Left cardiac atrium (tissue), 4 donors: ENCODE results near the gene RPS6KL1. TPM values are rescaled to one million over a fixed set of nuclear protein-coding genes. Genes with fewer than 3 reads are reported as not detected.

Experiments
- ATAC-seq, 2 donors: fragments of 200-7000 bp; cut with Tn5 transposase; one replicate each; pipeline ENCODE4 v1.9.1; 2020; ENCODE audit warnings: mild to moderate bottlenecking in 2 of 2, moderate library complexity in 2 of 2
- DNase-seq: peaks from one replicate; pipeline ENCODE4 v3.0.0-alpha.2; 2020
- intact Hi-C, 2 donors: fragments of 100-400 bp; cut with DNase I; formaldehyde crosslinking; loops; one replicate each; pipeline versions ENCODE4 v1.14.1 to v1.15.1; 2022 to 2023
- total RNA-seq, 2 donors: library from RNA; stranded (reverse); fragmentation: NEBNext Ultra II Directional; extraction: Animal tissue kit (Norgen Biotek cat#: 25700); gene quantifications; one replicate each; pipeline ENCODE4 v1.2.1, GENCODE V29; 2021
- donor health status: DM: no; HTN: yes; CAD: no.
- donor health status: DM: no; HTN: yes; CAD: no; lungs with severe emphysema.
- donor health status: DM: yes; HTN: yes; CAD: no.
- donor health status: Dilated cardiomyopathy.

The RPS6KL1 gene
- total RNA-seq, 2 donors from 2014 or later, result 11.9 to 15.4 TPM

DNA sequence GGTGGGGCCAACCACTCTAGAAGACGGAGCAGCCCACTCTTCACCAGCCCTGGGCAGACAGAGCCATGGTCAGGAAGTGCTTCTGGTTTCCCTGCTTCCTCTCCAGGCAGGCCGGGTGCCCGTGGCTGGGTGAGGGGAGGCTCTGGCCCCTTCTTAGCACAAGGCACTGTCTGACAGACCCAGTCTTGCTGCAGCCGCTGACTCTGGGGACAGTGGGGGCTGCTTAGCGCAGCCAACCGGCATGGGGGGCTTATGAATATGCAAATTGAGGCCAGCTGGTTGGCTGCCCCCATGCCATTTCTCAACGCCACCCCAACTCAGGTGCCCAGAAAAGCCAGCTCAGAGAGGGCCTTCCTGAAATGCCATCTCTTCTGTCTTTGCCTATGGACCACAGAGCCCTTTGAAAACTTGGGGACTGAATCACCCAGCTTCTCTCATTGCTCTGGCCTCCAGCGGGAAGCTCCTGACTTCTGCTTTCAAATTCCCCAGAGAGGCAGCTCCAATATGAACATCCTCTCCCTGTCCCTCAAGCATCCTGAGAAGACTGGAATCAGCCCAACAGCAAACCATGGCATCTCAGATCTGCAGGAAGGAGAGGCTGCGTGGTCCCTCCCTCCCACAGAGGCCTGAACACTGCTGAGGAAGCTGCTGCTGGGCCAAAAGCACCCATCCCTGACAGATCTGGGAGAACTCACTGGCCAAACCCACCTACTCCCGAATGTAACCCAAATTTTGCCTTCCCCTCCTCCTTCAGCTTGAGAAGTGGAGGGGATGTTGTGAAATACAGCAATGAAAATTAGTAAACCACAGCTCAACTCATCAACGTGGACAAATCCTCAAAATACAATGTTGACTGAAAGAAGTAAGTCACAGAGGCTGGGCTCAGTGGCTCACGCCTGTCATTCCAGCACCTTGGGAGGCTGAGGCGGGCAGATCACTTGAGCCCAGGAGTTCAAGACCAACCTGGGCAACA, 46.8 kb downstream of the RPS6KL1 start, which contains the start of gene PROX2:
TSS of gene PROX2 (minus strand) at position 205 of the 973 bp plus-strand sequence. CDS start 12,311 bp downstream, outside the sequence.
- ATAC-seq, result no peak
- DNase-seq, result no peak
- intact Hi-C loops, result no loop called here

DNA sequence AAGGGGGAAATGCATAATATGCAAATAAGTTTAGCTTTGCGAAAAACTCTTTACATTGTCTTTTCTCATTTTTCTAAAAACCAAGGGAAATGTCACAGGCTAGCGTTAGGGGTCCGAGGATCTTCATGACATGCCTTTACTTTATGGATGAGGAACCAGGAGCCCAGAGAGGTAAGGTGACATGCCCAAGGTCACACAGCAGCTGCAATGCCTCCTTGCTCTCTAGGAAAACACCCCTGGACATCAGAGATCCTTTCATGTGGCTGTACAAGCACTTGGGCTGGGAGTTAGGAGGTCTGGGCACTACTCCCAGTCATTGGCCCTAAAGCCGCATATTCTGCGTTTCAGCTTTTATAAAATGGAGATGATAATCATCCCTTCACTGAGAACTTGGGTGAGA, 47.9 kb downstream of the RPS6KL1 start:
- ATAC-seq, result no peak

DNA sequence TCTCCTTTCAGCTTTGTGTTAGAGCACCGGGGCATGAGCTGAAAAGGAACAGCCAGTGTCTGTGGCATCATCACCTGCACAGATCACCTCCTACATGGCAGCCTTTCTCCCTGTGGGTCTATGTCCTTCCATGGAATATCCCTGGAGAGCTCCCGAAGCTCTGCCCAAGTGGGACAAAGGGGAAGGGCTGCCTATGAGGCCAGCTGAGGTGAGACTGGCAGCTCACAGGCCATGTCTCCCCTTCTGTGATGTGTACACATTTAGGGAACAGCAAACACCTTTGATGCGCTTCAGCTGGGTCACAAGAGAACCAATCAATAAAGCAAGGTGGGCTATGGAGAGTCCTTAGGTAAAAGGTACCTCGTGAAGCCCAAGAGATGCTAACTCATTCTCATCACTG, 51.2 kb downstream of the RPS6KL1 start:
- ATAC-seq, result no peak
- no peak for DNase-seq
- intact Hi-C loops, result no loop called here

More for the DNA sequence above, 47.9 kb downstream of the RPS6KL1 start:
- intact Hi-C loops, result no loop called here
- DNase-seq, result no peak

DNA sequence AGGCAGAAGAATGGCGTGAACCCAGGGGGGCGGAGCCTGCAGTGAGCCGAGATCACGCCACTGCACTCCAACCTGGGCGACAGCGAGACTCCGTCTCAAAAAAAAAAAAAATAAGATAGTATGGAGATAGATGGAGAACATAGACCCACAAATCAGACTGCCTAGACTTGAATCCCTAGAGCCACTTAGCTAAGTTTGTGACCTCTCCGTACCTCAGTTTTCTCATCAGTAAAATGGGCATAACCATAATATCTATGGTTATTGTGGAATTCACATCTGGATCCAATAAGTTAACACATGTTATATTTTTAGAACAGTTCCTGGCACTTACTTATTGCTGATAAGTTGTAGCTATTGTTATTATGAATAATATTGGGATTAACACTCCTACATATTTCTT, 54.3 kb downstream of the RPS6KL1 start:
- intact Hi-C loops, result no loop called here
- ATAC-seq (no peak), DNase-seq (no peak)

DNA sequence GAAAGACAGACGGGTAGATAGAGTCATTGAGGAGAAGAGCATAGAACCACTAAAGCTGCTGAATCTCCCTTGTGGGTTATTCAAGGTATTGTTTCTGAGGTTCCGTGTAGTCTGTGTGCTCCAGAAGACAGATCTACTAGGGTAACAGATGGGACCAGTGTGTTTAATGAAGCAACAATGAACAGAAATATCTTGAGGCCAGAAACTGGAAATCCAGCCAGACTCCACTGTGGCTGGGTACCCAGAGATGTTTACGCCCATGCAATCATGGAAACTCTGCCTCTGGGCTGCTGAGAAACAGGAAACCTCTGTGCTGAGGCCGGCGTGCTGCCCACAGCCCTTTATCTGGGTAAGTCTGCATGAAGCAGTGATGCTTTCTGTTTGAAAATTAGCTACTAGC, 55.4 kb downstream of the RPS6KL1 start:
- DNase-seq (peak; percentile 77), ATAC-seq (peak; percentile 69 to 73)
- intact Hi-C loops, result no loop called here

DNA sequence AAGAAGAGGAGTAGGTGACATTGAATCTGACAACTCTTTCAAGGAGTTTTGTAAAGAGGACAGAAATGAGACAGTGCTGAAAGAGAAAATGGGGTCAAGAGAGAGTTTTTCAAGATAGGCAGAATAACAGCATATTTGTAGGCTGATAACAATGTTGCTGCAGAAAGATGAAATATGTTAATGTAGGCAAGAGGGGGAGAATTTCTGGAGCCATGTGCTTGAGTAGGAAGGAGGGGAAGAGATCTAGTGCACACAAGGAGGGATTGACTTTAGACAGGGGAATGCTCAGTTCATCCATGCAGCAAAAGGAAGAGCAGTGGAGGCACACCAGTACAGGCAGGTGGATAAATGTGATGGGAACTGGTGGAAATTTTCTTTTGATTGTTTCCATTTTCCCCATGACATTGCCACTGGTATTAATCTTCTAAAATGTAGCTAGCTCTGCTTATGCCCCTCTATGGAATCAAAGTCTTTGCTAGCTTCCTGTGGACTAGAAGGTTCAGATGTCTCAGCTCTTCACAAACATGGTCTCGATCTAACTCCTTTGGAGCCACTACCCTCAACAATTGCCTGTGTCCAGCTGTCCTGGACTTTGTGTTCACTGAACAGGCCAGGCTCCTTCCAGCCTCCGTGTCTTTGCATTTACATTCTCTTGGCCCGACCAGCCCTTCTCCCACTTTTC, 56.2 kb downstream of the RPS6KL1 start:
- intact Hi-C loops, result no loop called here
- DNase-seq (no peak), ATAC-seq (no peak)

DNA sequence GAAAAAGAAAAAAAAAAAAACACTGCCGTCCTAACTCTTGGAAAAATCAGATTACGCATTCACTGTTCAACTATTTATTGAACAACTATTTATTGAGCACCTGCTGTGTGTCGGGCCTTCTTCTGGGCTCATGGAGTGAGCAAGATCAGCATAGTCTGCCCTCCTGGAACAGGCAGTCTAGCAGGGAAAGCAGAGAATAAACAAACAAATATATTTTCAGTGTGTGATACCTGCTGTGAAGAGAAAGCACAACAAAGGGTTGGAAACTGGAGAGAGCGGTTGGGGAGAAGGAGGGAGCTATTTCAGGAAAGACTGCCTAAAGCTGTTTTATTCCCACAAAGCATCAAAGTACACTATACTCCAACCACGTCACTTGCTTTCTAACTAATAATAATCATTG, 57.9 kb downstream of the RPS6KL1 start:
- DNase-seq, result no peak
- ATAC-seq, result no peak
- intact Hi-C loops, result no loop called here

DNA sequence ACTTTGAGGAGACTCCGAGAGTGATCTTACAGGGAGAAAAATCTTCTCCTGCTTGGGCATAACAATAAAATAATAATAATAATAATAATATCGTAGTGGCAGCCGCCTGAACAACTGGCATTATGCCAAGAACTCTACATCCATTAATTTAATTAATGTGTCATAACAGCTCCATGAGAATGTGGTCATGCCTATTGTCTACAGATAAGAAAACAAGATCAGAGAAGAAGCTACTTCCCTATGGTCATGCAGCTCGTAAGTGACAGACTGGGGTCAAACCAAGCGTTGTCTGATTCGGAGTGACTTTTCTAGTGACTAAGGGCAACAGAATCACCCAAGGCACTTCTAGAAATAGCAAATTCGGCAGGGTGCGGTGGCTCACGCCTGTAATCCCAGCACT, 58.9 kb downstream of the RPS6KL1 start:
- DNase-seq, result no peak
- intact Hi-C loops, result loop anchor here in 1 of 2 donors (5.0 kb wide), 2 partner anchors 43 to 223 kb away; no protein-coding TSS in a partner anchor
- no peak for ATAC-seq

DNA sequence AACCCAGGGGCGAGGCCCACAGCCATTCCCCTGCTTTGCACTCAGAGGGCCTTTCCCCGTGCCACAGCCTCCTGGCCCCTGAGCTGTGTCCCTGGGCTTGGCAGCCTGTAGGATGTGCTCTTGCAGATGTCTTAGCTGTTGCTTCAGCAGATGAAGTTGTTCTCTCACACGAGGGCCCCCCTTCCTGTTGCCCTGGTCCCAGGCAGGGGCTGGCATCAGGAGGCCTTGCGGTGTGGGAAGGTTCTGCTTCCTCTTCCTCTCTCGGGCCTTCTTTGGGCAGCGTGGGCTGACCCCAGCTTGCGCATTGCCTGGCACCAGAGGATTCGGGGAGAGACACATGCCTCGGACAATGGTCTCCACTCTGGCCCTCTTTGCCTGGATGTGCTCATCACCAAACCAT, 59.8 kb downstream of the RPS6KL1 start:
- ATAC-seq (peak in 1 of 2 donors; percentile 20), DNase-seq (no peak)
- intact Hi-C loops, result loop anchor here in 1 of 2 donors (5.0 kb wide), 2 partner anchors 44 to 224 kb away; no protein-coding TSS in a partner anchor

DNA sequence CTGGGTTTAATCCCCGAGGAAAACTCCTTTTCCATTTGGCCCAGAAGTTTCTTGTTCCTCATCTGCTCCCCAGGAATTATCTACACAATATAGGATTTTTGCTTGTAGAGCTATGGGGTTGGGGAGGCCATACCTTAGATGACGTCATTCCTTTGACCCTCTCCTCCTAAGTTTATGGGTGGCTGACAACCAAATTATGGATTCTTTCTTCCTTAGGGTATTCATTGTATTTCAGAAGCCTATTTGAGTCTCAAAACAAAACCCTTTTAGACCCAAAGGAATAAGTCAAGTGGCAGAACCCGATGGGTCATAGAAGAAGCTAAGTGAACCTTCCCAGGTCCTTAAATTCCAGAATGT, 61.3 kb downstream of the RPS6KL1 start:
- intact Hi-C loops, result loop anchor here in 1 of 2 donors (5.0 kb wide), 2 partner anchors 46 to 226 kb away; no protein-coding TSS in a partner anchor
- DNase-seq (no peak), ATAC-seq (no peak)

DNA sequence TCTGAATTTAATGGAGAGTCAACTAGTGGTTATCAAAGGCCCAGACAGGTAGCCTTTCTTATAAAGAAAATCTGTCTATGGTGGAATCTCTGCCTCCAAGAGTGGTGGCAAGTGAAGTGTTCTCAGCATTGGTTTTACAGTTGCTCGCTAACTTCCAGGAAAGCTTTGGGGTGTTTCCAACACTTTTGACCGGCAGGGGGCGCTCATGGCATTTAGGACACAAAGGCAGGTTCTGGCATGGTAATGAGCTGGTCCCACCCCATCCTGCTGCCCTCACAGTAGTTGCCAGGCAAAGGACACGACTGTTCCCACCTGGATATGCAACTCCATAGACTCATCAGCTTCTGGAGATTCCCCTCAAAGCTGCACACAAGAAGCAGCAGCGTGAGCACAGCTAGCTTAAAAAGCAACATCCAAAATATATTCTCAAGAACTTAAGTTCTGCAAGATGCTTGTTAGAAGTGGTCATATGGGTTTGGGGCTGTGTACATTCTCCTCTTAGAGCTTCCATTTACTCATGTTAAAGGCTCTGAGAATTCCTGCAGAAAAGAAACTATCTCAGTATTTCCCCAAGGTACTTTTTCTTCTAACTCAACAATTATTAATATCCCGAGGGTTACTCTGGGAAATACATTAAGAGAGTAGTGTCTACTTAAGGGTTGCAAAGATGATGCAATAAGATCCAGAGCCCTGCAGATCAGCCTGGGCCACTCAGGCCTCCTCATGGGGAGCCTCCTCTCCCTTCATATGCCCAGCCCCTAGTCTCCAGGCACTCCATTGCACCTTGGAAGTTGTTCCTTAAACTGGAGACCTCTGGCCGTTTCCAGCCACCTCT, 61.9 kb downstream of the RPS6KL1 start:
- DNase-seq, result peak; percentile 93
- peak; percentile 81 to 82 for ATAC-seq
- intact Hi-C loops, result loop anchor here in 1 of 2 donors (5.0 kb wide), 2 partner anchors 46 to 226 kb away; no protein-coding TSS in a partner anchor

DNA sequence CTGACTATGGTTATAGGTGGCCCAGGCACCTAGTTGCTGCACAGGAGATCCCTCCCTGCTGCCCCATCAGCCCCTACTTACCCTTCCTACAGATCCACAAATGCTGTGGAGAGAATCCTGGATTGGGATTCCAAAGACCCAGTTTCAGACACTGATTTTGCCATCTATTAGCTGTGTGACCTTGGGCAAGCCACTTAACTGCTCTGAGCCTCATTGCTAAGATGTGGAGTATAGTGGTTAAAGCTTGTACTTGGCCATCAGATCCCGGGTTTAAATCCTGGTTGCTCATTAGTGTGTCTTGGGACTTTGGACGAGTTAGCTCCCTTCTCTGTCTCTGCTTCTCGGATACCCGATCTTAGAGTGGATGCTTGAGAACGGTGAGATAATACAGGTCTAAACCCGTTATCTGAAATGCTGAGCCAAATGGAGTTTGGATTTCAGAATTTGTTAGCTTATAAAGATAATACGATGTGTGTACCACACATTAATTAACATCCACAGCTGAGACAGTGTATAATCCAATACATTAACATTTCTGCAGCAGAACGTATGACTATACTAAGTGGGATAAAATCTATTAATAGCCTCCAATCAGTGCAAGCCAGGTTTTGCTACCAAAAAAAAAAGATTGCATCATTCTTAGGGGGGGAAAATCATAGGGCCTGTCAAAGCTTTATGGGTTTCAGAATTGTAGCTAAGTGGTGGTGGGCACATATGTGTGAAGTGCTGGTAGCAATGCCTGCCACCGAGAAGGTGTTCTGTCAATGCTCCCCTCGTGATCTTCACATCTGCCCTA, 63.1 kb downstream of the RPS6KL1 start:
- ATAC-seq (no peak), DNase-seq (no peak)
- intact Hi-C loops, result loop anchor here in 1 of 2 donors (5.0 kb wide), 2 partner anchors 47 to 227 kb away; no protein-coding TSS in a partner anchor

DNA sequence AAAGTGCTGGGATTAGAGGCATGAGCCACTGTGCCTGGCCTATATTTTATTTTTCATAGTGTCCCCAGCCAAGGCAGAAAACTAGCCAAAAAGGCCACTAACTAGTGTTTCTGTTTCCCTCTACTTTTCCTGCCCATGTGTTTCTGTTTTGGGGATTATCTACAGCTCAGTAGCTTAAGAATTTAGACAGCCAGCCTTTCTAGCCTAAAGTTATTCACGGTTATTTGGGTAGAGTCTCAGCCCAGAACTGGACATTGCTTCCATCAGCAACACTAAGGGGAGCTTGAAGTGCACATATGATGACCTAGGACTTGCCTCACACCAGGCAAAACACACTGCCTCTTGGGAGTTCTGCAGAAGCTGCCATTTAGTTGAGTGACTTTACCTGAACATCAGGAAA, 65.0 kb downstream of the RPS6KL1 start:
- no peak for ATAC-seq
- no peak for DNase-seq
- intact Hi-C loops, result no loop called here

DNA sequence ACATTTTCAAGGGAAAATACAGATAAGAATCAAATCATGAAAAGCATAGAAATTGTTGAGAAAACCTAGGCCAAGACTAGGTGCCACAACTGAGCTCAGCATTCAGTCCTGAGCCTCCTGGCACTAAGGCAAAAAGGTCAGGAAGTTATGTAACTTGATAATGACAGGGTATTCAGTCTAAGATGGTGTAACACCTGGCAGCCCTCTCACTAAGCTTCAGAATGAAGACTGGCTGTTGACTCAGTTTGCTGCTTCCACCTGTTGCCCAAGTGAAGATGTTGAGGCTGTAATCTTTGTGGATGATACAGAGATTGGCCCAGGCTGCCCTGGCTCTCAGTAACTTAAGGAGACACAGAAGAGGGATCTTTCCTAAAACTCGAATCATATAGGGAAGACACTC, 66.7 kb downstream of the RPS6KL1 start:
- DNase-seq (no peak), ATAC-seq (no peak)
- intact Hi-C loops, result no loop called here

DNA sequence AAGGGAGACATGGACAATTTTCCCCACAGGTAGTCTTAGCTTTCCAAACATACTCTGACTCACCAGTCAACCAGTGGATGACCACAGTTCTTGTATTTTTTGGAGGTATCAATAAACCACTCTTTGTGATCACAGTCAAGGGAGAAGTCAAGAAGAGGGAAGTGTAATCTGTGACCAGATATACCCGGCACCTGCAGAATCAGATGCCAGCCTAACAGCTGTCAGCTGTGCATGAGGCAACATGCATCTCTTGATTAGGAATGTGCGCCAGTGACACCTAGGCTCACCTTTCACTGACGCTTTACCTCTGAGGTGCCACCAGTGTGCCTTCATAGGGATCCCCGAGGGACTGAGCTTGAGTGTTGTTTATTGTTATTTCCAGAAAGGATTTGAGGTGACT, 67.1 kb downstream of the RPS6KL1 start:
- DNase-seq, result no peak
- ATAC-seq, result no peak
- intact Hi-C loops, result no loop called here

DNA sequence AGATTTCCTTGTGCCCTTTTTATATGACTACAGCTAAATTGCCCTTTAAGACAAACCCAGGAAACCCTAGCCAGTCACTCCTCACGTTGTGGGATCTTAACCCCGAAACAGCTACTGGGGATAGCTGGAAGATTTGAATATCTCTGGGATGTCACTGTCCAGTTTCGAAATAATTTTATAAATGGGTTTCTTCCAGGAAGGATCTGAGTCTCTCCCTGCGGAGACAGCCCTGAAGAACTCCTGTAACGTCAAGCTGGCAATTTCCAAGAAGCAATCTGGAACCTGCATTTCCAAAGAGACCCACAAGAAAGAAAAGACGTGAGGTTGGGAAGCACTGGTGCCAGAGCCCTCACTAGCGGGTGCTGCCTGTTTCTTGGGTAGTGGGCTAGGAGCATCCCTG, 68.0 kb downstream of the RPS6KL1 start:
- DNase-seq (no peak), ATAC-seq (no peak)
- intact Hi-C loops, result no loop called here
